Fibroblast of lung (primary cell): ENCODE measurements around the gene ACTR3. TPM values are rescaled to one million over a fixed set of nuclear protein-coding genes. Genes with fewer than 3 reads are reported as not detected.

Experiments used
- DNase-seq, 2 donors: peaks; one replicate each; pipeline versions ENCODE4 v3.0.0 to v3.0.0-alpha.2; 2010; ENCODE audit warnings: low read depth in 2 of 2
- H2AFZ ChIP-seq: 2 replicates; pipeline ENCODE4 v1.5.1; 2012; ENCODE audit warnings: low read length, control low read depth, inconsistent platforms
- H3K27ac ChIP-seq: 2 replicates; pipeline ENCODE4 v1.5.1; 2011; ENCODE audit warnings: low read length, control low read depth; ENCODE audit not compliant: insufficient read depth
- H3K27me3 ChIP-seq: 2 replicates; pipeline ENCODE4 v1.5.1; 2011; ENCODE audit warnings: mild to moderate bottlenecking, low read length; ENCODE audit not compliant: control insufficient read depth, insufficient read depth
- H3K36me3 ChIP-seq: 2 replicates; pipeline ENCODE4 v1.5.1; 2011; ENCODE audit warnings: low read length; ENCODE audit not compliant: control insufficient read depth, insufficient read depth
- H3K4me1 ChIP-seq: 2 replicates; pipeline ENCODE4 v1.5.1; 2011; ENCODE audit warnings: low read length; ENCODE audit not compliant: control insufficient read depth, insufficient read depth; ENCODE audit errors: extremely low read depth
- H3K4me2 ChIP-seq: 2 replicates; pipeline ENCODE4 v1.5.1; 2011; ENCODE audit warnings: low read length, control low read depth; ENCODE audit not compliant: insufficient read depth; ENCODE audit errors: extremely low read depth
- H3K4me3 ChIP-seq, 4 experiments: fragments of 200-600 bp in 1 of 4; sonication (generic) in 1 of 4; replicated peaks in 1 of 4; 2 replicates each; pipeline ENCODE4 v1.5.1; 2011 to 2016; ENCODE audit warnings: low read length in 4 of 4, low read depth in 3 of 4, mild to moderate bottlenecking in 3 of 4, control low read depth in 2 of 4, inconsistent platforms in 1 of 4, mixed read lengths in 1 of 4; ENCODE audit not compliant: insufficient read depth in 1 of 4; ENCODE audit errors: control extremely low read depth in 1 of 4
- H3K79me2 ChIP-seq: 2 replicates; pipeline ENCODE4 v1.5.1; 2012; ENCODE audit warnings: mild to moderate bottlenecking, low read length, inconsistent platforms; ENCODE audit not compliant: control insufficient read depth, insufficient read depth
- H3K9ac ChIP-seq: 2 replicates; pipeline ENCODE4 v1.5.1; 2011; ENCODE audit warnings: mild to moderate bottlenecking, low read length, control low read depth; ENCODE audit not compliant: insufficient read depth
- H3K9me3 ChIP-seq: 2 replicates; pipeline ENCODE4 v1.5.1; 2012; ENCODE audit warnings: low read depth, low read length; ENCODE audit not compliant: control insufficient read depth, insufficient read depth
- H4K20me1 ChIP-seq: 2 replicates; pipeline ENCODE4 v1.5.1; 2011; ENCODE audit warnings: low read length; ENCODE audit not compliant: control insufficient read depth, insufficient read depth; ENCODE audit errors: extremely low read depth
- EZH2 ChIP-seq: IDR thresholded peaks from 2 replicates; pipeline ENCODE4 v1.5.1; 2012; ENCODE audit warnings: low read length, control low read depth, mild to moderate bottlenecking; ENCODE audit errors: missing control alignments
- polyA plus RNA-seq, 2 donors: library from polyadenylated mRNA; depleted of rRNA in 1 of 2; stranded (reverse) in 1 of 2; unstranded in 1 of 2; fragments of >200 nt; gene quantifications; 2 replicates each; pipeline ENCODE4 v1.2.1, GENCODE V29; 2011 to 2012; ENCODE audit warnings: missing spikeins in 1 of 2
- total RNA-seq: library from RNA; depleted of rRNA; stranded (reverse); fragments of >200 nt; gene quantifications from 2 replicates; pipeline ENCODE4 v1.2.1, GENCODE V29; 2014
- TF ChIP-seq, protein P1 (sequence below), 2 donors: IDR thresholded peaks in 1 of 2; conservative IDR thresholded peaks in 1 of 2; 1 replicate in 1 of 2; 2 replicates in 1 of 2; pipeline ENCODE4 v1.5.1; 2011 to 2012; ENCODE audit warnings: low read length in 2 of 2, control low read depth in 1 of 2, inconsistent platforms in 1 of 2, low read depth in 1 of 2, mild to moderate bottlenecking in 1 of 2

Gene ACTR3
- total and polyA plus RNA-seq, 2 donors (not counting 1 experiment from before 2014, with no cell fraction given) = 177 to 479 TPM

DNA sequence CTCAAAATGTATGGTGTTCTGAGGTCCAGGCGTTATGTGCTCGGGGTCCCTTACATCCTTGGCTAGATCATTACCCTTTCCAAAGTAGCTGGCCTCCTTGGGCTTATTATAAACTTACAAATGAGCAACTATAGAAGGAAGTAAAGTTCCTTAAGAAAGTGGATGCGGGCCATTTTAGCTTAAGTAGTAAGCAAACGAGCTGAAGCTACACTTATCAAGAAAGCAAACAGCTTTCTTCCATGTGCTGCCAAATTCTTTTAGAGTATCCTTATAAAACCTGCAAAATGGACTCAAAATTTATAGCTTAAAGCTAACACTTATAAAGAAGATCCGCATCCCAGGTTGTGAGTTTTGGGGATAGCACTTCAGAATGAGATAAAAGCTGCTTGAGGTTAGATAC is 75.3 kb downstream of the ACTR3 start:
- no peak for DNase-seq
- Histone ChIP-seq H4K20me1 (no peaks in the 10 kb centered on the region), H3K4me3 (no peak overlapping the region), H3K27ac (no peak overlapping the region), H3K79me2 (no peaks in the 10 kb centered on the region), H3K9me3 (no peaks in the 10 kb centered on the region), H3K9ac (no peak overlapping the region), H3K27me3 (no peaks in the 10 kb centered on the region), H3K36me3 (no peaks in the 10 kb centered on the region), H3K4me2 (no peak overlapping the region), H2AFZ (no peak overlapping the region), H3K4me1 (peaks cover 9% of the 10 kb centered on the region)
- TF ChIP-seq, protein P1, sequence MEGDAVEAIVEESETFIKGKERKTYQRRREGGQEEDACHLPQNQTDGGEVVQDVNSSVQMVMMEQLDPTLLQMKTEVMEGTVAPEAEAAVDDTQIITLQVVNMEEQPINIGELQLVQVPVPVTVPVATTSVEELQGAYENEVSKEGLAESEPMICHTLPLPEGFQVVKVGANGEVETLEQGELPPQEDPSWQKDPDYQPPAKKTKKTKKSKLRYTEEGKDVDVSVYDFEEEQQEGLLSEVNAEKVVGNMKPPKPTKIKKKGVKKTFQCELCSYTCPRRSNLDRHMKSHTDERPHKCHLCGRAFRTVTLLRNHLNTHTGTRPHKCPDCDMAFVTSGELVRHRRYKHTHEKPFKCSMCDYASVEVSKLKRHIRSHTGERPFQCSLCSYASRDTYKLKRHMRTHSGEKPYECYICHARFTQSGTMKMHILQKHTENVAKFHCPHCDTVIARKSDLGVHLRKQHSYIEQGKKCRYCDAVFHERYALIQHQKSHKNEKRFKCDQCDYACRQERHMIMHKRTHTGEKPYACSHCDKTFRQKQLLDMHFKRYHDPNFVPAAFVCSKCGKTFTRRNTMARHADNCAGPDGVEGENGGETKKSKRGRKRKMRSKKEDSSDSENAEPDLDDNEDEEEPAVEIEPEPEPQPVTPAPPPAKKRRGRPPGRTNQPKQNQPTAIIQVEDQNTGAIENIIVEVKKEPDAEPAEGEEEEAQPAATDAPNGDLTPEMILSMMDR (conservative IDR thresholded peaks at IDR 0.05 in 1 of 2, IDR thresholded peaks at IDR 0.05 in 1 of 2; ENCODE audit: low read depth in 1 of 2, low read length in 2 of 2) = no peak
- no peak for TF ChIP-seq EZH2

DNA sequence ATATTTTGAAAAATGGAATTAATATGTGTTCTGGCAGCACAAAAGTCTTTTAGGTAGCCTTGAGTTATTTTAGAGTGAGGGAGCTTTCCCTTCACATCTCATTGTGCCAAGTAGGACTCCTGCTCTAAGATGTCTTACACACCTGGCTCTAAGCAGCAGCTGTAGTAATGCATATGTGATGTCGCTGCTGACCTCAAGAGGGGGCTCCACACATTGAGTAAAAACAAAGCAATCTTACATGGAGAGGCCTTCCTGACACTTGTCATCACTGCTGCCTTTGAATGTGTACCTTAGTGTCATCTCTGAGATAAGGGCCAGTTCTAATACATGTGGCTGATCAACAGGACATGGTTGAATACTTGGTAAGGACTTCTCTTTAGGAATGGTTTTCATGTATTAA is 75.8 kb downstream of the ACTR3 start:
- no peak overlapping the region for H2AFZ ChIP-seq
- H3K4me3 ChIP-seq = no peak overlapping the region
- TF ChIP-seq, protein P1 (conservative IDR thresholded peaks at IDR 0.05 in 1 of 2, IDR thresholded peaks at IDR 0.05 in 1 of 2; ENCODE audit: low read depth in 1 of 2, low read length in 2 of 2) = peak; percentile 27 to 49
- no peak for TF ChIP-seq EZH2
- no peaks in the 10 kb centered on the region for H3K36me3 ChIP-seq
- H3K79me2 ChIP-seq = no peaks in the 10 kb centered on the region
- no peak overlapping the region for H3K4me2 ChIP-seq
- no peak overlapping the region for H3K27ac ChIP-seq
- peak; percentile 39 to 41 for DNase-seq
- H3K4me1 ChIP-seq = peaks cover 9% of the 10 kb centered on the region
- no peaks in the 10 kb centered on the region for H3K27me3 ChIP-seq
- no peak overlapping the region for H3K9ac ChIP-seq
- H4K20me1 ChIP-seq = no peaks in the 10 kb centered on the region
- H3K9me3 ChIP-seq = no peaks in the 10 kb centered on the region

DNA sequence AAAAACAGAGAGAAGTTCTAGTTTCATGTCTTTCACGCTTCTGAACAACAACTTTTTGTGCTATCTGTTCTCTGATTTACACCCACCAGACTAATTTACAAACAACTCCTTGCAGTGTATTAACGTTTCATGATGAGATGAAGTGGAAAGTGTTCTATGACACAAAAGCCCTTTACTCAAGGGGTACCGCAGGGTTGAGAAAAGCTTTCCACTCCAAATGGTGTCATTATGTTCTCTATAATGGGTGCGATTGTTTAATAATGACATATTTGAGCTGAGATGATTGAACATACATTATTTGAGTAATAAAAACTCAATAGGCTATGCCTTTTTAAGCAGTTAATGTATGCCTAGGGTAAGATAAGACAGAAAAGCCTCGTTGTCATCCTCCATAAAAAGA is 76.3 kb downstream of the ACTR3 start:
- Histone ChIP-seq H3K4me2 (no peak overlapping the region), H3K27me3 (no peaks in the 10 kb centered on the region), H3K9ac (no peak overlapping the region), H4K20me1 (no peaks in the 10 kb centered on the region), H2AFZ (no peak overlapping the region), H3K9me3 (no peaks in the 10 kb centered on the region), H3K36me3 (no peaks in the 10 kb centered on the region), H3K4me1 (peaks cover 9% of the 10 kb centered on the region), H3K27ac (no peak overlapping the region), H3K4me3 (no peak overlapping the region), H3K79me2 (no peaks in the 10 kb centered on the region)
- TF ChIP-seq, protein P1 (conservative IDR thresholded peaks at IDR 0.05 in 1 of 2, IDR thresholded peaks at IDR 0.05 in 1 of 2; ENCODE audit: low read depth in 1 of 2, low read length in 2 of 2) = no peak
- no peak for TF ChIP-seq EZH2
- no peak for DNase-seq
